Activated naive CD8-positive, alpha-beta T cell treated with anti-CD3 and anti-CD28 coated beads, Interleukin-2, amount 50 U/mL, for 16 hours (primary cell): ENCODE results near the gene IFNAR2.
"Not testable (repeated sequence)": the region's sequence is repeated elsewhere in the genome, so short reads cannot be mapped to it uniquely, and the experiment has no call there.

Experiments
- DNase-seq: peaks from one replicate; pipeline ENCODE4 v3.0.0-alpha.2; 2020; ENCODE audit warnings: low read depth, low spot score

Gene IFNAR2

DNA sequence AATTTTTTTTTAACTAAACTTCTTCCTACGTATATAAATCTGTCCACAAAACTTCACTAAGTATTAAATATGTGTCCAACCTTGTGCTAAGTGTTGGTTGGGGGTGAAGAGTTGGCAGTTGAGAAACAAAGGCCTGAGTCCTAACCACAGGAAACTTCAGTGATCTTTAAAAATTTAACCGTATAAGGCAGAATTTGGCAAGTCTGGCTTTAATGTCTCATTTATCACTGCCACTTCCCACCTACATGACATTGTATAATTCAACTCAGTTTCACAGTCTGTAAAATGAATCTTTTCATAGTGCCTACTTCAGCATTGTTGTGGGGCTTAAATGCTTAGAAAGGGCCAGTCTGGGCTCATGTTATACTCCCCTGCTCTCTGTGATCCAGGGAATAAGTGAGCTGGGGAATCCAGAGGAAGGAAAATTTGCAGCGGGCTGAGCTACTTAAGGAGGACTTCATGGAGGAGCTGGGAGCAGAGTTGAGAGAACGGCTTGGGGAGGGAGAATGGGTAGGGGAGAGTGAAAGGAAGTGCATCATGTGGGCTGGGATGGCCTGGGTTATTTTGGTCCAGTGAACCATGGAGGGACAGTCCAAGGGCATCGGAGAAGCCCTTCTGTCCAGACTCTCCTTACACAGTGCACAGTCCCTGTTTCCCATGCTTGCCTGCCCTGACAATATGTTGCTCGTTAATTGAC is 14.5 kb downstream of the IFNAR2 start:
- no peak for DNase-seq

DNA sequence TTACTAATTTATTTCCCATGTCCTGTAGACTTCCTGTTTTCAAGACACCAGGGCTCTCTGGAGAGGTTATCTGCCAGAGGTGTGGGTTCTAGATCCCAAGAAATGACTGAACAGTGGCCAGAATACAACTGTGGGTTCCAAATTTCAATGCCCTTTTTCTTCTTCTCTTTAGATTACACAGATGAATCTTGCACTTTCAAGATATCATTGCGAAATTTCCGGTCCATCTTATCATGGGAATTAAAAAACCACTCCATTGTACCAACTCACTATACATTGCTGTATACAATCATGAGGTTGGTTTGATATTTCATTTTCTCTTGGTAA is 15.0 kb downstream of the IFNAR2 start:
- DNase-seq, result no peak

DNA sequence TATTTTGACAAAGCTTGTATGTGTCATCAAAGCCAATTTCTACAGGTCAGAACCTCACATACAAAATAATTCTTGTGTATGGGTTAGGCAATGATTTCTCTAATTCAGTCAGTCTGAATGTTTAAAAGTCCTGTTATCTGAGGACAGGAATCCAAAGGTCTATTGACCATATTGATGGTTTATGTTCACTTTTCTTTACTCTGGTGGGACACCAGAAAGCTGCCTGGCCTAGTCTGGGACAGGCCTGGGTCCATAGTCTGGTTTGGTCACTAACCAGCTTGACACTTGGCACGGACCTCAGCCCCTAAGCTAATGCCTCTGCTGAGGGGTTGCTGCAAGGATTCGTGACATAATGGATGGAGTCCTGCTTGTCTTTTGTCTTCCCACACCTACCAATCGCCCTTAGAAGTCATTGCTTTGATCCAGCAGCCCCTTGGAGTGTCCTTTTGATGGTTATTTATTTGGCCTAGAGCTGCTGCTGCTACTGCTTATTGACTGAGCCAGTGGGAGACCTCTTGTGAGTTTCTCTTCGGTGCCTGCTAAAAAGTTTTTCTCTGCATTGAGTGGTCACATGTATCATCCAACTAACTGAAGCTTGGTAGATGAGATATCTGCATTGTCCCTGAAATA is 15.7 kb downstream of the IFNAR2 start:
- no peak for DNase-seq

DNA sequence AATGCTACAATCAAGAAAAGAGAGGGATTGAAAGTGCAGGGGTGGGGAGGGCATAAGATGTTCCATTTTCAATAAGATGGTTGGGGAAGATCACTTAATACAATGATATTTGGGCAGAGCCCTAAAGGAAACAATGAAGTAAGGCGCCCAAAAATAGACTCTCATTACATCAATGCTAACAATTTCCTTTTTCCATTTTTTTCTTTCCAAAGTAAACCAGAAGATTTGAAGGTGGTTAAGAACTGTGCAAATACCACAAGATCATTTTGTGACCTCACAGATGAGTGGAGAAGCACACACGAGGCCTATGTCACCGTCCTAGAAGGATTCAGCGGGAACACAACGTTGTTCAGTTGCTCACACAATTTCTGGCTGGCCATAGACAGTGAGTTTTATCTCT is 16.8 kb downstream of the IFNAR2 start:
- no peak for DNase-seq

DNA sequence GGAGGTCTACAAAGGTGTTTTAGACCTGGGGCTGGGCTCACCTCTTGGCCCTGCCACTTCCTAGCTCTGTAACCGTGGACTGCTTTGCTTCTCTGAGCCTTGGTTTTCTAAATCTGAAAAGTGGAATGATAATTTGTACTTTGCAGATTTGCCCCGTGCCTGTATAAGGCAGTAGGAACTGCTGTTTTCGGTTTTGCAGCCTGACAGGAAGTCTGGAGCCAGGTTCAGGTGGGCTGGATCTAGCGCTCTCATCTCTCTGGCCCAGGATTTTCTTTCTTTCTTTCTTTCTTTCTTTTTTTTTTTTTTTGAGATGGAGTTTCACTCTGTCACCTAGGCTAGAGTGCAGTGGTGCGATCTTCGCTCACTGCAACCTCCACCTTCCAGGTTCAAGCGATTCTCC is 17.2 kb downstream of the IFNAR2 start:
- DNase-seq, result no peak

DNA sequence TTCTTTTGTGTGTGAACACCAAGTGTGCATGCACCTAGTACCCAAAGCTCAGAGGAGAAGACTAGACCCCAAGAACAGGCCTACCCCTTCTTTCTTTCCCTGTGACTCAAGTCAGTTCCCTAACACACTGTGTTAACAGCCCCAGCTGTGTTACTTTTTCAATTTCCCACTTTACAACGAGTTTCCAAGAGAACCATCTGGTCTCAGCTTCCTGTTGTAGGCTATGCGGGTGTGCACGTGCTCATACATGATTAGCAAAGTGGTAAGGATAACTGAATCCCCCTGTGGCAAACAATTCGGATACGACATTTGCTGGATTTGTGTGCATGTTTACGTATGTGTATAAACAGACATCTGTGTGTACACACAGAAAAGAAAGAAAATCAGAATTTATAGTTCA is 17.9 kb downstream of the IFNAR2 start:
- no peak for DNase-seq

DNA sequence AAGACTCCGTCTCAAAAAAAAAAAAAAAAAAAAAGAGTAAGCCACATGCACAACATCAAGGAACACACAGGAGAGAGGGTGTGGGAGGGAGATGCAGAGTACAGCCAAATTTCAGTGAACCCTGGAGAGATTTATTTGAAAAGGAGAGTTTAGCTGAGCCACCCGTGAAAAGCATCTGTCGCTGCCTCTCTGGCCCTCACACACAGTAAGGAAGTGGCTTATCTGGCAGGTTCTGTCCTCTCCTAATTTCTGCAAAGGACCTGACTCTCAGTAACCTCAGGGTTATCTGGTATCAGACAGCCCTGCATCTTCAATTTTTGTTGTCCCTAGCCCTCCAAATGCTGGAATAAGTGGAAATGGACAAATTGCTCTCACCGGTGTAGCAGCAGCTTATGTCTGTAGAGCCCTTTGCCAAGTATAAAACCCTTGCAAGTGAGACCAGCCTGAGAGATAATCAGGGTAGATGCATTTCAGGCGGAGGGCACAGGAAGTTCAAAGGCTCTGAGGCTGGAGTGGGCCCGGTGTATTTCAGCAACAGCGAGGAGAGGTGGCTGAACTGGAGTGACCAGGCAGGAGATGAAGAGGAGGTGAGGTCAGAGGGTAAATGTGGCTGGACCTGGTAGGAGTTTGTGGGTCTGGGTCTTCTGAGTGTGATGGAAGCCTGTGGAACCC is 19.7 kb downstream of the IFNAR2 start:
- DNase-seq, result no peak

DNA sequence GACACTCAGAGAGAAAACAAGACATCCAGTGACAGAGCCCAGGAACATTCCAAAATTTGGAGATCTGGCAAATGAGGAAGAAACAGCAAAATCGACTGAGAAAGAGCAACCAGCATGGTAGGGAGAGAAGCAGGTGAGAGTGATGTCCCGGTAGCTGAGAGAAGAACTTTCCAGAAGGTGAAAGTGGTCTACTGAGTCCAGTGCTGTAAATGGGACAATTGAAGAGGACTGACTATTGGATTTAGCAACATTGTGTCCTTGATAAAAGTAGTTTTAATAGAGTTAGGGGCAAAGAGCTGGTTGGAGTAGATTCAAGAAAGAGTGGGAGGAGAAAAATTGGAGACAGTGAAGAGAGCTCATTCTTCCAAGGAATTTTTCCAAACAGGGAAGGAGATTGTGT is 21.4 kb downstream of the IFNAR2 start:
- DNase-seq, result no peak

DNA sequence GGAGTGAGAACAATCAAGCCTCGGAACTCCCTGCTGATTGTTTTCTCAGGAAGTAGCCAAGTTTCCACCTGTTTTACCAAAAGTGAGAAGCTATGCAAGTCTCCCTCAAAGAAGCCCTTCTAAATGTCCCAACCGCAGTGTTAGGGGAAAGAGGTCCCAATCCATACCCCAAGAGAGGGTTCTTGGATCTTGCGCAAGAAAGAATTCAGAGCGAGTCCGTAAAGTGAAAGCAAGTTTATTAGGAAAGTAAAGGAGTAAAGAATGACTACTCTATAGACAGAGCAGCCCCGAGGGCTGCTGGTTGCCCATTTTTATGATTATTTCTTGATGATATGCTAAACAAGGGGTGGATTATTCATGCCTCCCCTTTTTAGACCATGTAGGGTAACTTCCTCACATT is 23.6 kb downstream of the IFNAR2 start:
- DNase-seq, result not testable (repeated sequence)

DNA sequence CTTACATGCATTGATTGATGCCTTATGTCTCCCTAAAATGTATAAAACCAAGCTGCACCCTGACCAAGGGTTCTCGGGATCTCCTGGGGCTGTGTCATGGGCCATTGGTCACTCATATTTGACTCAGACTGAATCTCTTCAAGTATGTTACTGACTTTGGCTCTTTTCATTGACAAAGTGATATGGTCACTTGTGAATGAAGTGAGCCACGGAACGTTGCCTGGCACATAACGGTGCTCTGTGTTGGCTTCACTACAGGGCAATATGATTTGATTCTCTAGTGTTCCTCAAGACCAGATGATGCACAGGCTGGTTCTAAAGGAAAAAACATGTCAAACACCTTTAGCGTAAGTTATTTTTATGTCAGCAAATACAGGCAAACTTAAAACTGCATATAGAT is 25.0 kb downstream of the IFNAR2 start:
- DNase-seq, result no peak

DNA sequence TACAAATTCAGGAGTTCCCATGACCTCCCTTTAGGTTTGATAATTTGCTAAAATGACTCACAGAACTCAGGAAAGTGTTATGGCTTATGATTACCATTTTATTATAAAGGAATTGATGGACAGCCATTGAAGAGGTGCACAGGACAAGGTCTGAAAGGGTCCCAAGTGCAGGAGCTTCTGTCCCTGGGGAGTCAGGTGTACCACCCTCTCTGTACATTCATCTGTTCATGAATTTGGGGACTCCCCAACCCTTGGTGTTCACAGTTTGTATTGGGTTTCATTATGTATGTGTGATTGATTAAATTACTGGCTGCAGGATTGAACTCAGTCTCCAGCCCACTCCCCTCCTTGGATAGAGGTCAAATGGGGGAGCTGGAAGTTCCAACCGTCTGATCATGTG is 25.7 kb downstream of the IFNAR2 start:
- no peak for DNase-seq

DNA sequence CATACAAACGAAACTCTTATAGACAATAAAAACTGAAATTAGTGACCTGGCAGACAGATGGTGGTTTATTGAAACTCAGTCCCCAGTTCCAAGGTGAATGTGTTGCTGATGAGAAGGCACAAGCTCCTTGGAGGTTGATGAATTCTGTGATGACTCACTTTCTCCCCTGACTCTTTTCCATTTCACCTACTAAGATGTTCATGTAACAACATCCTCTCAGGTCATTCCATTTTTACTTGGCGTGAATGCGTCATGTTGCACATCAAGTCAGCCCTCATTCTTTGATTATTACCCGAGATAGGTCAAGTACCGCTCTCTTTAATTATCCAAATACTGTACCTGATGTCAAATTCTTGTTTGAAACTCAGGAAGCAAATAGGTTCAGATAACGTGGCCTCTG is 26.3 kb downstream of the IFNAR2 start:
- no peak for DNase-seq

DNA sequence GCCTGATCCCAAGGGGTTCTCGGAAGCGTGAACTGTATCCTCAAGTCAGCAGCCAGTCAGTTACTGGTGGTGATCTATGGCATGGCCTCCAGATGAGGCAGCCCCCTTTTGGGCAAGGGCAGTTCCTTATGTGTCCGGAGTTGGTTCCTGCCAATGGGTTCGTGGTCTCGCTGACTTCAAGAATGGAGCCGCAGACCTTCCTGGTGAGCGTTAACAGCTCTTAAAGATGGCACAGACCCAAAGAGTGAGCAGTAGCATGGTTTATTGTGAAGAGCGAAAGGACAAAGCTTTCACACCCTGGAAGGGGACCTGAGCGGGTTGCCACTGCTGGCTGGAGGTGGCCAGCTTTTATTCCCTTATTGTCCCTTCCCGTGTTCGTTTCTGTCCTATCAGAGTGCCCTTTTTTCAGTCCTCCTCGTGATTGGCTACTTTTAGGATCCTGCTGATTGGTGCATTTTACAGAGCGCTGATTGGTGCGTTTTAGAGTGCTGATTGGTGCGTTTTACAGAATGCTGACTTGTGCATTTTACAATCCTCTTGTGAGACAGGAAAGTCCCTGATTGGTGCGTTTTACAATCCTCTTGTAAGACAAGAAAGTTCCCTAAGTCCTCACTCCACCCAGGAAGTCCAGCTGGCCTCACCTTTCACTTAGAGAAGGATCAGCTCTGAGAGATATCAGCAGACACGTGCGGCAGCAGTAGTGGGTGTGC is 27.5 kb downstream of the IFNAR2 start:
- DNase-seq, result no peak

DNA sequence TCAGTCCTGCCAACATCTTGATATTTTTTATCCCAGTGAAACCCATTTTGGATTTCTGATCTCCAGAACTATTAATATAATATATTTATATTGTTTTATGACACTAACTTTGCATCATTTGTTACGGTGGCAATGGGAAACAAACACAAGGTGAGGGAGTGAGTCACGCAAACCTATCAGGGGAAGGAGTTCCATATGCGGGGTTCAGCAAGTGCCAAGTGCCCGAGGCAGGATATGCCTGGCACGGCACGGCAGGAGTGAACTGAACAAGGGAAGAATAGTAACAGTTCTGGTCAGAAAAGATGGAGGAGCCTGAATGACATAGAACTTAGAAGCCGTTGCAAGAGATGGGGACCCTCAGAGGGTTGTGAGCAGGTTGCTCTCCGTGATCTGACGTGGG is 28.7 kb downstream of the IFNAR2 start:
- DNase-seq, result no peak

DNA sequence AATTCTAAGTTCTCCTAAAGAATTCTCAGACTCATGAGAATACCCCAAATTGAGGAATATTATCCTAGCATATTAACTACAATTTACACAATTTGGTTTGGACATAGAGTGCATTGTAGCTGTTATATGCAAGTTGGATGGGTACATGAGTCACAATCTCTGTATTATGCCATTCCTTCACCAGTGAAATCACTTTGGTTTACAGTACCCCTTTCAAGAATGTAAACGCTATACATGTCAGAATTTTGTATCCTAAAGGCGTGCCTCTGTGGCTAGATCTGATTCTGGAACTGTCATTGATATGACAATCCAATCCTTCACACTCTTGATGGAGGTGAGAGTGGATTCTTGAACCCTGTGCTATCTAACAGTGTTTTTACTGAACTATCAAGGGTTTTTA is 29.7 kb downstream of the IFNAR2 start:
- no peak for DNase-seq

DNA sequence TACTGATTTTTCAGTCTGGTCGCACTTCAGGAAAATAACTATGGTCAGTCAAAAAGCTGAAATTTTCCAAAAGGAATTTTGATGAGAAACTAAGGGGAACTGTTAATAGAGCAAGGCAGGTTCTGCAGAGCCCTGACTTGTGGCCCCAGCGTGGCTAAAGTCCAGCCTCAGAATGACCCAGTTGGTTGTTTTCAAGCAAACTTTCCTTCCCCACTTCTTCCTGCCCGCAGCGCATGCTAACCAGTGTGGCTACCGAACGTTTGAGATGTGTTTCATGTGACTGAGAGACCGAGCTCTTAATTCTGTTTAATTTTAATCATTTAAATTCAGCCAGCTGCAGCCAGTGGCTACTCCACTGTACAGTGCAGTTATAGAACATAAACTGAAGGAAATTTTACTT is 30.3 kb downstream of the IFNAR2 start:
- no peak for DNase-seq

DNA sequence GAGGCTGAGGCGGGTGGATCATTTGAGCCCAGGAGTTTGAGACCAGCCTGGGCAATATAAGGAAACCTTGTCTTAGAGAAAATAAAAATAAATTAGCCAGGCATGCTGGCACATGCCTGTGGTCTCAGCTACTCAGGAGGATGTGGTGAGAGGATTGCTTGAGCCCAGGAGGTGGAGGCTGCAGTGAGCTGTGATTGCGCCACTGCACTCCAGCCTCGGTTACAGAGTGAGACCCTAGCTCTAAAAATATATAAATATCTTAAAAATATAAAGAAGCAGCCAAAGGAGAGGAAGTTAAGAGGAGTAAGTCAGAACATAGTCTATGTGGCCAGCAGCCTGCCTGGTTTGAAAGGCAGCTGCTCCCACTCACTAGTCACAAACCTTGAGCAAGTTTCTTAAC is 31.9 kb downstream of the IFNAR2 start:
- no peak for DNase-seq

DNA sequence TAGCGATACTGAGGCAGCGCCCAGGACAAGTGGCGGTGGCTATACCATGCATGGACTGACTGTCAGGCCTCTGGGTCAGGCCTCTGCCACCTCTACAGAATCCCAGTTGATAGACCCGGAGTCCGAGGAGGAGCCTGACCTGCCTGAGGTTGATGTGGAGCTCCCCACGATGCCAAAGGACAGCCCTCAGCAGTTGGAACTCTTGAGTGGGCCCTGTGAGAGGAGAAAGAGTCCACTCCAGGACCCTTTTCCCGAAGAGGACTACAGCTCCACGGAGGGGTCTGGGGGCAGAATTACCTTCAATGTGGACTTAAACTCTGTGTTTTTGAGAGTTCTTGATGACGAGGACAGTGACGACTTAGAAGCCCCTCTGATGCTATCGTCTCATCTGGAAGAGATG is 33.2 kb downstream of the IFNAR2 start:
- DNase-seq, result no peak

DNA sequence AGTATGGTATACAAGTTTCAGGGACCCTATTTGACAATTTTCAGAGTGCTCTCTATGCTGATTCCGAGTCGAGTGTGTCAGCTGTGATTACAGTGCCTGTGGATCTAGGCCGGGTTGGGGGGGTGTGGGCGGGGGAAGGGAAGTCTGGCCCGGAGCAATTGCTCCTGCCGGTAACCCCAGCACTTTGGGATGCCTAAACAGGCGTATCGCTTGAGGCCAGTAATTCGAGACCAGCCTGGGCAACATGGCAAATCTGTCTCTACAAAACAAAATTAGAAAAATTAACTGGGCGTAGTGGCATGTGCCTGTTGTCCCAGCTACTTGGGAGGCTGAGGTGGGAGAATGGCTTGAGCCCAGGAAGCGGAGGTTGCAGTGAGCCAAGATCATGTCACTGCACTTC is 34.8 kb downstream of the IFNAR2 start:
- no peak for DNase-seq

DNA sequence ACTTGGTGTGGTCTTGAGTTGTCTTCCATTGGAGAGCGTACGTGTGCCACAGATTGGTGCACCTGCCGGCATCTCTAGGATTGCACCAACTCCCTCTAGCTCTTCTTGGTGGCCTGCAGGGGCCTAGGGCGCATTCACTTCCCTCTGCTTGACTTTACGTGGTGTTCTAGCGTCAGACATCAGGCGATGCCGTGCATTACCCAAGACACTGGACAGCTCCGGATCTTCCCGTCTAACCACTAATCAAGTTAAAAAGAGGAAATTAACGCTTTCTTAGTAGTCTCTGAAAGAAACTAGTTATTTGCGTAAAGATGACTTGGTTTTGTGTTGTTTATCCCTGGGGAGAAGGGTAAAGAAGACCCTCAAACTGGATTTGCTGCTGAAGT is 35.9 kb downstream of the IFNAR2 start:
- DNase-seq, result no peak

DNA sequence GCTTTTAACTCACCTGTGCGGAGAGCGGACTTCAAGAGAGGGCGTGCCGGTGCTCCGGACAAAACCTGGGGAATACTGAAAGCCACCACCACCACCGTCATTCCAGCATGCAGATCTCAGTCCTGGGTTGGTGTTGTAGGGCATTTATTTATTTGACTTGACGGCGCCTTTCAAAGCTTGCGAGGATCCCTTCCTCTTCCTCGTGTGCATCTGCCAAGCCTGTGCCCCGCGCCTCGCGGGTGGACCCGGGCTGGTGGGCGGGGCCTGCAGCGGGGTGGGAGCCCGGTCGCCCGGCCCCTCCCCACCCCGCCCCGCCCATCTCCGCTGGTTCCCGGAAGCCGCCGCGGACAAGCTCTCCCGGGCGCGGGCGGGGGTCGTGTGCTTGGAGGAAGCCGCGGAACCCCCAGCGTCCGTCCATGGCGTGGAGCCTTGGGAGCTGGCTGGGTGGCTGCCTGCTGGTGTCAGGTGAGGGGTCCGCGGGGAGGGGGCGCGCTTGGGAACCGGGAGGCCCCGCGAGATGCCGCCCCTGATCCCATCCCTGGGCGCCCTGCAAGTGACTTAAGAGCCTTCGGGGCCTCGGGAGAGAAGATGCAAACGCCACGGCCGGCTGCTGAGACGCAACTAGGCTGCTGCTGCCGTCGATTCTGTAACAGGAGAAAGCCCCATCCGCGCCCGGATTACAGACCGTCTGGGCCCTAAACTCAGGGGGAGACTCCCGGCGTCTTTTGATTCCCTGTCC is 36.5 kb downstream of the IFNAR2 start, which contains the start of gene IL10RB:
Gene IL10RB (plus strand): TSS at position 318 of the 739 bp plus-strand sequence. CDS start 99 bp downstream, at position 417.
- DNase-seq, result peak; percentile 33

DNA sequence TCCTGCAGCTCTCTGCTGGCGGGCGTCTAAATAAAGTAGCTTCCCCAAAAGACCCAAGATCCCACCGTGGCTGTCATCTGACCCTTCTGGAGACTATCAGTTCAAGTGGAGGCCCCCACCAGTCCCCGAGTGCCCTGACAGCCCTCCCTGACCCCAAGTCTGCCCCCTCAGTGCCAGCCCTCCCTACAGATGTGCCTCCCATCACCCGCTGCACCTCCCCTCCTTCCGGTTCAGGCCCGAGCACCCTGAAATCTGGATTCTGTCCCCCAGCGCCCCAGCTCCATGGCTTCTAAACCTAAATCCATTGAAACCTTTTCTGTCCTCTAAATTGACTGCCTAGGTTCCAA is 37.0 kb downstream of the IFNAR2 start:
- no peak for DNase-seq
